ENCODE results near the gene ZNF44. TPM values are rescaled to one million over a fixed set of nuclear protein-coding genes. Genes with fewer than 3 reads are reported as not detected.

Gene ZNF44
- total and polyA plus RNA-seq, 2 of the 13 experiments (the other 11 are each of a cell fraction or from before 2014, with no cell fraction given): 6.9 to 15.7 TPM

GRCh38 chr19:12294249-12295158, at the start of gene ZNF44 (continued):
- peak; percentile 83 for TF ChIP-seq ARID4A (CRISPR knock-in tag; IDR thresholded peaks at IDR 0.05; ENCODE audit: borderline replicate concordance)
- TF ChIP-seq ZBTB39 (CRISPR knock-in tag; IDR thresholded peaks at IDR 0.05): 0 out of 2 replicates have a peak, but pooled peaks have one; percentile 11
- no peak for TF ChIP-seq SATB2 (CRISPR knock-in tag; IDR thresholded peaks at IDR 0.05)
- TF ChIP-seq HOXA5 (CRISPR knock-in tag; IDR thresholded peaks at IDR 0.05): peak; percentile 50
- no peak for TF ChIP-seq LCORL (IDR thresholded peaks at IDR 0.05)
- TF ChIP-seq LCORL (CRISPR knock-in tag; IDR thresholded peaks at IDR 0.05): 0 out of 2 replicates have a peak, but pooled peaks have one; percentile 30
- TF ChIP-seq ZHX2 (IDR thresholded peaks at IDR 0.05; ENCODE audit: low read depth): no peak; the same call in 1 of the 2 replicates
- no peak; the same call in 1 of the 2 replicates for TF ChIP-seq ZHX2 (CRISPR knock-in tag; IDR thresholded peaks at IDR 0.05; ENCODE audit: borderline replicate concordance)
- peak; percentile 94 for TF ChIP-seq NR2F6 (IDR thresholded peaks at IDR 0.05)
- TF ChIP-seq NR2F6 (CRISPR knock-in tag; IDR thresholded peaks at IDR 0.05): peak; percentile 97
- TF ChIP-seq TBX2 (CRISPR knock-in tag; IDR thresholded peaks at IDR 0.05; ENCODE audit: borderline replicate concordance): peak; percentile 76
- TF ChIP-seq ZNF572 (CRISPR knock-in tag; IDR thresholded peaks at IDR 0.05): 0 out of 2 replicates have a peak, but pooled peaks have one; percentile 8
- TF ChIP-seq PHF20 (CRISPR knock-in tag; IDR thresholded peaks at IDR 0.05): peak; percentile 73
- peak; percentile 68 for TF ChIP-seq THAP11 (CRISPR knock-in tag; IDR thresholded peaks at IDR 0.05)
- 0 out of 4 replicates have a peak, but pooled peaks of 1 of the 2 experiments have one; percentile 15 for TF ChIP-seq EP300 (IDR thresholded peaks at IDR 0.05; ENCODE audit: low read depth in 2 of 2, low read length in 2 of 2)
- TF ChIP-seq EP300 (CRISPR knock-in tag; IDR thresholded peaks at IDR 0.05; ENCODE audit: borderline replicate concordance): no peak
- TF ChIP-seq ZZZ3 (CRISPR knock-in tag; IDR thresholded peaks at IDR 0.05; ENCODE audit: borderline replicate concordance): no peak

Data from HepG2 (cell line).